Left renal pelvis (tissue), 4 donors: ENCODE results near the gene SCAMP1. TPM values are rescaled to one million over a fixed set of nuclear protein-coding genes. Genes with fewer than 3 reads are reported as not detected.
A peak's percentile ranks its signal among the peaks of the same experiment; 100 is the strongest.
"Not testable (repeated sequence)": the region's sequence is repeated elsewhere in the genome, so short reads cannot be mapped to it uniquely, and the experiment has no call there.

Experiments
- DNase-seq, 4 donors: peaks; one replicate each; pipeline ENCODE4 v3.0.0-alpha.2; 2013; ENCODE audit warnings: low read depth in 4 of 4, low spot score in 3 of 4
- polyA plus RNA-seq, 4 donors: library from polyadenylated mRNA; unstranded; fragments of 120-200 nt; gene quantifications; one replicate each; pipeline ENCODE4 v1.2.1, GENCODE V29; 2013; ENCODE audit not compliant: insufficient read length in 4 of 4

SCAMP1 gene
- polyA plus RNA-seq, 4 donors = 44.5 to 64.5 (median 53.6) TPM

- no peak for DNase-seq
Observed at GRCh38 chr5:78419396-78419795, 59.0 kb downstream of the SCAMP1 start.

- no peak for DNase-seq
Observed at GRCh38 chr5:78420548-78420947, 60.1 kb downstream of the SCAMP1 start.

- DNase-seq = no peak
Observed at GRCh38 chr5:78424665-78425064, 64.2 kb downstream of the SCAMP1 start.

GRCh38 chr5:78429332-78429980 is 69.0 kb downstream of the SCAMP1 start:
- DNase-seq = no peak

GRCh38 chr5:78430866-78431265 is 70.4 kb downstream of the SCAMP1 start:
- DNase-seq = no peak

GRCh38 chr5:78433972-78434371 is 73.6 kb downstream of the SCAMP1 start:
- DNase-seq = no peak

GRCh38 chr5:78447775-78448424 is 87.5 kb downstream of the SCAMP1 start:
- DNase-seq = no peak

- no peak for DNase-seq
Observed at GRCh38 chr5:78449103-78449502, 88.7 kb downstream of the SCAMP1 start.

- DNase-seq = not testable (repeated sequence)
Observed at GRCh38 chr5:78457507-78457906, 97.1 kb downstream of the SCAMP1 start.

- no peak for DNase-seq
Observed at GRCh38 chr5:78458843-78459242, 98.4 kb downstream of the SCAMP1 start.

- DNase-seq = no peak
Observed at GRCh38 chr5:78467140-78467539, 106.7 kb downstream of the SCAMP1 start.

GRCh38 chr5:78467752-78468357 is 107.4 kb downstream of the SCAMP1 start:
- peak in 2 of 4 donors; percentile 14 to 15 for DNase-seq

GRCh38 chr5:78471896-78472295 is 111.5 kb downstream of the SCAMP1 start:
- no peak for DNase-seq

GRCh38 chr5:78472469-78473106 is 112.2 kb downstream of the SCAMP1 start:
- DNase-seq = no peak

- DNase-seq = no peak
Observed at GRCh38 chr5:78473751-78474150, 113.3 kb downstream of the SCAMP1 start.

GRCh38 chr5:78475370-78475769 is 115.0 kb downstream of the SCAMP1 start:
- no peak for DNase-seq

- DNase-seq = no peak
Observed at GRCh38 chr5:78476795-78477194, 116.4 kb downstream of the SCAMP1 start.

GRCh38 chr5:78482948-78483347 is 122.5 kb downstream of the SCAMP1 start:
- DNase-seq = no peak

- no peak for DNase-seq
Observed at GRCh38 chr5:78483809-78484521, 123.5 kb downstream of the SCAMP1 start.

- no peak for DNase-seq
Observed at GRCh38 chr5:78486218-78486617, 125.8 kb downstream of the SCAMP1 start.

- DNase-seq = no peak
Observed at GRCh38 chr5:78487846-78488245, 127.4 kb downstream of the SCAMP1 start.
